GM21360 (cell line): ENCODE measurements around the gene PPIB.
"Not testable (repeated sequence)": the region's sequence is repeated elsewhere in the genome, so short reads cannot be mapped to it uniquely, and the experiment has no call there.

Source experiments
- ATAC-seq: cut with Tn5 transposase; IDR thresholded peaks from one replicate; pipeline ENCODE4 v1.9.1; 2021; ENCODE audit warnings: mild to moderate bottlenecking, moderate library complexity; ENCODE audit not compliant: unreplicated experiment

The PPIB gene

GRCh38 chr15:64143276-64143675 lies 19.5 kb downstream of the PPIB start:
- ATAC-seq: no peak

GRCh38 chr15:64141798-64142512 lies 20.9 kb downstream of the PPIB start:
- no peak for ATAC-seq

- no peak for ATAC-seq
Measured at GRCh38 chr15:64138331-64138941, 24.4 kb downstream of the PPIB start.

- no peak for ATAC-seq
Measured at GRCh38 chr15:64137226-64137833, 25.5 kb downstream of the PPIB start.

- no peak for ATAC-seq
Measured at GRCh38 chr15:64136347-64136746, 26.5 kb downstream of the PPIB start.

GRCh38 chr15:64134345-64134829 lies 28.4 kb downstream of the PPIB start:
- no peak for ATAC-seq

GRCh38 chr15:64133623-64134344 lies 29.0 kb downstream of the PPIB start:
- no peak for ATAC-seq

GRCh38 chr15:64132217-64132616 lies 30.6 kb downstream of the PPIB start:
- no peak for ATAC-seq

GRCh38 chr15:64131547-64131946 lies 31.3 kb downstream of the PPIB start:
- ATAC-seq: no peak

GRCh38 chr15:64130159-64130558 lies 32.7 kb downstream of the PPIB start:
- ATAC-seq: no peak

- no peak for ATAC-seq
Measured at GRCh38 chr15:64127521-64128270, 35.1 kb downstream of the PPIB start.

- no peak for ATAC-seq
Measured at GRCh38 chr15:64125978-64126377, 36.8 kb downstream of the PPIB start.

GRCh38 chr15:64122936-64123351 lies 39.9 kb downstream of the PPIB start:
- ATAC-seq: no peak

- ATAC-seq: no peak
Measured at GRCh38 chr15:64122444-64122843, 40.4 kb downstream of the PPIB start.

GRCh38 chr15:64121614-64122013 lies 41.2 kb downstream of the PPIB start:
- no peak for ATAC-seq

GRCh38 chr15:64120322-64120721 lies 42.5 kb downstream of the PPIB start:
- ATAC-seq: not testable (repeated sequence)

GRCh38 chr15:64117759-64118487 lies 44.9 kb downstream of the PPIB start:
- ATAC-seq: no peak

- no peak for ATAC-seq
Measured at GRCh38 chr15:64112904-64113303, 49.9 kb downstream of the PPIB start.

GRCh38 chr15:64112073-64112772 lies 50.6 kb downstream of the PPIB start:
- ATAC-seq: no peak
